Peyer's patch (tissue), 4 donors: ENCODE results near the gene CYFIP1.

Source experiments
- POLR2A ChIP-seq, 2 donors: fragments of 450-650 bp; IDR thresholded peaks; one replicate each; pipeline ENCODE4 v1.5.1; 2017; ENCODE audit warnings: antibody characterized with exemption in 2 of 2, mild to moderate bottlenecking in 2 of 2, moderate library complexity in 2 of 2
- TF ChIP-seq, protein P1 (sequence below), 6 experiments: fragments of 450-650 bp in 4 of 6; fragments of 200-600 bp in 2 of 6; sonication (generic) in 1 of 6; IDR thresholded peaks; one replicate each; pipeline ENCODE4 v1.5.1; 2017 to 2019; ENCODE audit warnings: antibody characterized with exemption in 6 of 6, mild to moderate bottlenecking in 3 of 6, moderate library complexity in 1 of 6

DNA sequence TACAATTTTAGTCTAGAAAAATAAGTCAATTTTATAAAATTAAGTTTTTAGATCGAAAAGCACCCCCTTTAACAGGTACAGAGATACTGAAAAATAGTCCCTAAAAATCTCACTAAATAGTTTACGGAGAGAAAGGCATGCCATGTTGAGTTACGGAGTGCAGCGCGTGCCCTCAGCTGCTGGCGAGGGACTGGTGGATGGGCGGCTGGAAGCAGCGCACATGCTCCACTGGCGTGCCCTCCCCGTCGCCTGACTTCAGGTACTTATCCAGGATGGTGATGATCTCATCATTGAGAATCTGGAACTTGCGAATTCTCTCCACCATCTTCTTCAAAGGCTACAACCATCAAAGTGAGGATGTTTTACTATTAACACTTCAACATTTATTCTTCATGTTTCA lies 110.3 kb downstream of the CYFIP1 start:
- TF ChIP-seq POLR2A (IDR thresholded peaks at IDR 0.05) = no peak
- TF ChIP-seq, protein P1, sequence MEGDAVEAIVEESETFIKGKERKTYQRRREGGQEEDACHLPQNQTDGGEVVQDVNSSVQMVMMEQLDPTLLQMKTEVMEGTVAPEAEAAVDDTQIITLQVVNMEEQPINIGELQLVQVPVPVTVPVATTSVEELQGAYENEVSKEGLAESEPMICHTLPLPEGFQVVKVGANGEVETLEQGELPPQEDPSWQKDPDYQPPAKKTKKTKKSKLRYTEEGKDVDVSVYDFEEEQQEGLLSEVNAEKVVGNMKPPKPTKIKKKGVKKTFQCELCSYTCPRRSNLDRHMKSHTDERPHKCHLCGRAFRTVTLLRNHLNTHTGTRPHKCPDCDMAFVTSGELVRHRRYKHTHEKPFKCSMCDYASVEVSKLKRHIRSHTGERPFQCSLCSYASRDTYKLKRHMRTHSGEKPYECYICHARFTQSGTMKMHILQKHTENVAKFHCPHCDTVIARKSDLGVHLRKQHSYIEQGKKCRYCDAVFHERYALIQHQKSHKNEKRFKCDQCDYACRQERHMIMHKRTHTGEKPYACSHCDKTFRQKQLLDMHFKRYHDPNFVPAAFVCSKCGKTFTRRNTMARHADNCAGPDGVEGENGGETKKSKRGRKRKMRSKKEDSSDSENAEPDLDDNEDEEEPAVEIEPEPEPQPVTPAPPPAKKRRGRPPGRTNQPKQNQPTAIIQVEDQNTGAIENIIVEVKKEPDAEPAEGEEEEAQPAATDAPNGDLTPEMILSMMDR (IDR thresholded peaks at IDR 0.05) = no peak
